OCI-LY1 (cell line): ENCODE results near the gene AMPD3.

Source experiments
- H2AFZ ChIP-seq: fragments of 200-600 bp; sonication (generic), shearing (Covaris generic); 2 replicates; pipeline ENCODE4 v1.6.0; 2014; ENCODE audit warnings: antibody characterized with exemption, mild to moderate bottlenecking, low read length
- H3F3A ChIP-seq: fragments of 200-600 bp; sonication (generic), shearing (Covaris generic); 2 replicates; pipeline ENCODE4 v1.6.0; 2014; ENCODE audit warnings: mild to moderate bottlenecking, antibody characterized with exemption, low read length, moderate library complexity; ENCODE audit not compliant: insufficient read depth
- H3K27ac ChIP-seq: fragments of 200-600 bp; sonication (generic); 2 replicates; pipeline ENCODE4 v1.5.1; 2014; ENCODE audit warnings: low read length, mixed run types, mild to moderate bottlenecking, low read depth; ENCODE audit not compliant: poor library complexity, severe bottlenecking
- H3K27me3 ChIP-seq: fragments of 200-600 bp; sonication (generic); 2 replicates; pipeline ENCODE4 v1.6.0; 2014; ENCODE audit warnings: antibody characterized with exemption, mild to moderate bottlenecking, low read length, moderate library complexity; ENCODE audit not compliant: insufficient read depth
- H3K36me3 ChIP-seq: fragments of 200-600 bp; sonication (generic); 2 replicates; pipeline ENCODE4 v1.6.1; 2014; ENCODE audit warnings: mild to moderate bottlenecking, antibody characterized with exemption, low read length, moderate library complexity, mixed read lengths; ENCODE audit not compliant: insufficient read depth
- H3K4me1 ChIP-seq: fragments of 200-600 bp; sonication (generic); 2 replicates; pipeline ENCODE4 v1.5.1; 2014; ENCODE audit warnings: mild to moderate bottlenecking, low read length, moderate library complexity; ENCODE audit not compliant: insufficient read depth, severe bottlenecking
- H3K4me2 ChIP-seq: fragments of 200-600 bp; sonication (generic), shearing (Covaris generic); 2 replicates; pipeline ENCODE4 v1.6.1; 2014; ENCODE audit warnings: low read length
- H3K4me3 ChIP-seq: fragments of 200-600 bp; sonication (generic); 2 replicates; pipeline ENCODE4 v1.5.1; 2014; ENCODE audit warnings: low read length, low read depth, mild to moderate bottlenecking, mixed read lengths; ENCODE audit not compliant: poor library complexity, severe bottlenecking
- H3K79me2 ChIP-seq: fragments of 200-600 bp; shearing (Covaris generic); 2 replicates; pipeline ENCODE4 v1.6.1; 2016; ENCODE audit warnings: mixed run types, low read length, mixed read lengths; ENCODE audit not compliant: insufficient read depth
- H3K9ac ChIP-seq: fragments of 200-600 bp; sonication (generic), shearing (Covaris generic); 2 replicates; pipeline ENCODE4 v1.6.1; 2014; ENCODE audit warnings: mild to moderate bottlenecking, low read length, mixed read lengths
- H3K9me2 ChIP-seq: fragments of 200-600 bp; sonication (generic), shearing (Covaris generic); 2 replicates; pipeline ENCODE4 v1.6.1; 2014; ENCODE audit warnings: low read depth, mild to moderate bottlenecking, low read length, mixed read lengths
- H3K9me3 ChIP-seq: fragments of 200-600 bp; shearing (Covaris generic); 2 replicates; pipeline ENCODE4 v1.6.1; 2014; ENCODE audit warnings: low read length, mixed read lengths
- H4K20me1 ChIP-seq: fragments of 200-600 bp; sonication (generic), shearing (Covaris generic); 2 replicates; pipeline ENCODE4 v1.6.0; 2016; ENCODE audit warnings: mild to moderate bottlenecking, low read length; ENCODE audit not compliant: insufficient read depth
- CTCF ChIP-seq: fragments of 200-600 bp; sonication (generic), shearing (Covaris generic); IDR thresholded peaks from 2 replicates; pipeline ENCODE4 v1.5.1; 2017; ENCODE audit warnings: mild to moderate bottlenecking, antibody characterized with exemption, low read length, moderate library complexity, mixed read lengths
- EZH2 ChIP-seq: fragments of 200-600 bp; sonication (generic), shearing (Covaris generic); IDR thresholded peaks from 2 replicates; pipeline ENCODE4 v1.8.0; 2017; ENCODE audit warnings: borderline replicate concordance, mixed run types, mild to moderate bottlenecking, antibody characterized with exemption, low read length, moderate library complexity, mixed read lengths

The AMPD3 gene

GRCh38 chr11:10480760-10481159 lies 25.7 kb downstream of the AMPD3 start:
- Histone ChIP-seq H2AFZ (no peak overlapping the region), H4K20me1 (no peaks in the 10 kb centered on the region)
- TF ChIP-seq EZH2 (no peak), CTCF (no peak)

GRCh38 chr11:10481560-10482349 lies 26.7 kb downstream of the AMPD3 start:
- Histone ChIP-seq H3K36me3 (peaks cover 70% of the 10 kb centered on the region; the same call in 1 of the 2 replicates), H4K20me1 (no peaks in the 10 kb centered on the region)

More at GRCh38 chr11:10480760-10481159, 25.7 kb downstream of the AMPD3 start:
- Histone ChIP-seq H3K4me3 (no peak overlapping the region), H3K9me3 (no peaks in the 10 kb centered on the region), H3K9me2 (no peaks in the 10 kb centered on the region), H3K79me2 (no peaks in the 10 kb centered on the region), H3K9ac (no peak overlapping the region), H3K4me2 (no peak overlapping the region), H3K36me3 (peaks cover 74% of the 10 kb centered on the region; the same call in 1 of the 2 replicates), H3F3A (no peaks in the 10 kb centered on the region), H3K27ac (no peak overlapping the region), H3K27me3 (no peaks in the 10 kb centered on the region), H3K4me1 (no peaks in the 10 kb centered on the region)

GRCh38 chr11:10483174-10483573 lies 28.1 kb downstream of the AMPD3 start:
- no peaks in the 10 kb centered on the region for H3K27me3 ChIP-seq

More at GRCh38 chr11:10481560-10482349, 26.7 kb downstream of the AMPD3 start:
- Histone ChIP-seq H3K9ac (no peak overlapping the region), H3K79me2 (no peaks in the 10 kb centered on the region), H3K27me3 (no peaks in the 10 kb centered on the region), H3K4me1 (no peaks in the 10 kb centered on the region), H3K4me2 (no peak overlapping the region), H3F3A (no peaks in the 10 kb centered on the region), H3K9me3 (no peaks in the 10 kb centered on the region), H3K9me2 (no peaks in the 10 kb centered on the region), H3K4me3 (no peak overlapping the region), H2AFZ (no peak overlapping the region), H3K27ac (no peak overlapping the region)
- no peak for TF ChIP-seq CTCF
- no peak for TF ChIP-seq EZH2

More at GRCh38 chr11:10483174-10483573, 28.1 kb downstream of the AMPD3 start:
- Histone ChIP-seq H2AFZ (no peak overlapping the region), H3K9ac (no peak overlapping the region), H3F3A (no peaks in the 10 kb centered on the region), H3K4me2 (no peak overlapping the region), H3K79me2 (no peaks in the 10 kb centered on the region), H3K36me3 (peaks cover 64% of the 10 kb centered on the region; the same call in 1 of the 2 replicates), H4K20me1 (no peaks in the 10 kb centered on the region), H3K4me3 (no peak overlapping the region), H3K9me3 (no peaks in the 10 kb centered on the region), H3K27ac (no peak overlapping the region), H3K9me2 (no peaks in the 10 kb centered on the region), H3K4me1 (peaks cover 2% of the 10 kb centered on the region)
- TF ChIP-seq EZH2 (no peak), CTCF (no peak)
